GM12878 (cell line): Measurements from ENCODE around the gene FHL3. TPM values are rescaled to one million over a fixed set of nuclear protein-coding genes. Genes with fewer than 3 reads are reported as not detected.

ENCODE experiments used
- ATAC-seq: fragments of 200-7000 bp; cut with Tn5 transposase; 3 replicates; pipeline ENCODE4 v1.9.1; 2020; ENCODE audit warnings: mild to moderate bottlenecking, moderate library complexity
- BruUV-seq: library from RNA; stranded (reverse); fragments of 400-500 nt; replicated peaks from 2 replicates; lab custom pipeline; 2021; lab: Mats Ljungman, UMichigan
- CTCF ChIA-PET: fragments of 300-600 bp; sonication (Branson Sonifier 250); formaldehyde crosslinking; extraction: SDS; loops from one replicate; lab custom pipeline; 2021; ENCODE audit warnings: inconsistent platforms; lab: Yijun Ruan, JAX
- POLR2A ChIA-PET: fragments of 350-600 bp; formaldehyde crosslinking; extraction: SDS; loops from one replicate; lab custom pipeline; 2021; ENCODE audit warnings: inconsistent platforms; lab: Charles Lee
- RAD21 ChIA-PET: fragments of 300-600 bp; sonication (Branson Sonifier 250); formaldehyde crosslinking; loops from one replicate; lab custom pipeline; 2023; ENCODE audit warnings: antibody characterized with exemption; ENCODE audit not compliant: unreplicated experiment; lab: Charles Lee
- SMC1A ChIA-PET: fragments of 300-600 bp; sonication (Branson Sonifier 250); formaldehyde crosslinking; loops from one replicate; lab custom pipeline; 2023; ENCODE audit not compliant: unreplicated experiment, uncharacterized antibody; lab: Charles Lee
- DNase-seq: peaks from one replicate; pipeline ENCODE4 v3.0.0-alpha.2; 2011; ENCODE audit warnings: low read depth, low spot score
- FAIRE-seq: peaks from 3 replicates; lab custom pipeline; 2011; peaks lifted over from hg19 to GRCh38; lab: Jason Lieb, UNC
- H2AFZ ChIP-seq: 2 replicates; pipeline ENCODE4 v1.6.0; 2011; ENCODE audit warnings: low read depth, low read length, control low read depth; ENCODE audit not compliant: control insufficient read depth
- H3K27ac ChIP-seq: 2 replicates; pipeline ENCODE4 v1.5.1; 2011; ENCODE audit warnings: control low read depth; ENCODE audit not compliant: control insufficient read depth, insufficient read depth
- H3K27me3 ChIP-seq, 2 experiments: replicated peaks in 1 of 2; 2 replicates each; pipeline versions ENCODE4 v1.6.0 to v1.6.1; 2011; ENCODE audit warnings: low read length in 1 of 2; ENCODE audit not compliant: control insufficient read depth in 2 of 2, insufficient read depth in 2 of 2
- H3K36me3 ChIP-seq, 2 experiments: 2 replicates each; pipeline ENCODE4 v1.5.1; 2011; ENCODE audit warnings: low read length in 1 of 2; ENCODE audit not compliant: control insufficient read depth in 2 of 2, insufficient read depth in 2 of 2
- H3K4me1 ChIP-seq: 2 replicates; pipeline ENCODE4 v1.6.1; 2011; ENCODE audit warnings: mild to moderate bottlenecking, low read length, moderate library complexity, mixed read lengths; ENCODE audit not compliant: control insufficient read depth, insufficient read depth
- H3K4me2 ChIP-seq: 2 replicates; pipeline ENCODE4 v1.6.0; 2011; ENCODE audit warnings: control low read depth; ENCODE audit not compliant: control insufficient read depth, insufficient read depth
- H3K4me3 ChIP-seq: fragments of 200-600 bp; sonication (generic); 2 replicates; pipeline ENCODE4 v1.5.1; 2016
- H3K79me2 ChIP-seq: 2 replicates; pipeline ENCODE4 v1.6.0; 2011; ENCODE audit warnings: low read length; ENCODE audit not compliant: control insufficient read depth, insufficient read depth
- H3K9ac ChIP-seq: 2 replicates; pipeline ENCODE4 v1.8.0; 2011; ENCODE audit warnings: low read length, control low read depth, mixed read lengths; ENCODE audit not compliant: control insufficient read depth, insufficient read depth
- H3K9me3 ChIP-seq: replicated peaks from 3 replicates; pipeline ENCODE4 v1.5.1; 2011; ENCODE audit warnings: mild to moderate bottlenecking, low read length; ENCODE audit not compliant: control insufficient read depth, insufficient read depth
- H4K20me1 ChIP-seq: 2 replicates; pipeline ENCODE4 v1.6.0; 2011; ENCODE audit not compliant: control insufficient read depth, insufficient read depth
- BRCA1 ChIP-seq: IDR thresholded peaks from 2 replicates; pipeline ENCODE4 v1.6.1; 2011; ENCODE audit warnings: low read depth, low read length, improper control_type of control experiment
- EZH2 ChIP-seq: IDR thresholded peaks from 2 replicates; pipeline ENCODE4 v1.6.1; 2012; ENCODE audit warnings: low read depth, mild to moderate bottlenecking, control low read depth, inconsistent platforms, low read length, borderline replicate concordance; ENCODE audit not compliant: control insufficient read depth
- LARP7 ChIP-seq: fragments of 450-650 bp; IDR thresholded peaks from 2 replicates; pipeline ENCODE4 v1.6.1; 2017; ENCODE audit warnings: mild to moderate bottlenecking
- NR2C1 ChIP-seq: fragments of 450-650 bp; IDR thresholded peaks from 2 replicates; pipeline ENCODE4 v1.6.1; 2017; ENCODE audit warnings: antibody characterized with exemption, mild to moderate bottlenecking, moderate library complexity
- NR2C2 ChIP-seq: IDR thresholded peaks from 2 replicates; pipeline ENCODE4 v1.6.1; 2011; ENCODE audit warnings: borderline replicate concordance, low read depth; ENCODE audit not compliant: control insufficient read depth, insufficient read length
- RBBP5 ChIP-seq: fragments of 200-600 bp; sonication (generic); conservative IDR thresholded peaks from 2 replicates; pipeline ENCODE4 v1.6.1; 2016
- YBX1 ChIP-seq: fragments of 450-650 bp; IDR thresholded peaks from 2 replicates; pipeline ENCODE4 v1.6.1; 2016; ENCODE audit warnings: antibody characterized with exemption
- YY1 ChIP-seq: IDR thresholded peaks from 2 replicates; pipeline ENCODE4 v1.6.1; 2011; ENCODE audit warnings: low read depth, mild to moderate bottlenecking, low read length
- ZBTB33 ChIP-seq: fragments of 450-650 bp; IDR thresholded peaks from 2 replicates; pipeline ENCODE4 v1.6.1; 2017; ENCODE audit warnings: mild to moderate bottlenecking
- WGBS: methylation state at CpG from one replicate; pipeline ENCODE4 v1.1.6; 2016; ENCODE audit warnings: low lambda C conversion rate; ENCODE audit not compliant: insufficient replicate concordance, insufficient coverage; ENCODE audit errors: missing lambda C conversion rate; 5-methylcytosine and 5-hydroxymethylcytosine counted together
- in situ Hi-C: fragments of 300-500 bp; cut with MboI; formaldehyde crosslinking; loops from 9 replicates; pipeline ENCODE4 v1.14.3; 2018; ENCODE audit warnings: mixed read lengths
- intact Hi-C: fragments of 100-400 bp; cut with micrococcal nuclease; formaldehyde crosslinking; loops from one replicate; pipeline ENCODE4 v1.14.2; 2022; ENCODE audit not compliant: unreplicated experiment
- polyA plus RNA-seq, 11 experiments: library from polyadenylated mRNA; depleted of rRNA in 4 of 11; unstranded in 6 of 11; stranded (reverse) in 5 of 11; fragments of >200 nt; fragmentation: Nextera tagmentation in 4 of 11; fragmentation: Illumina TruSeq in 1 of 11; extraction: Ambion mirVana in 4 of 11; extraction: Trizol in 1 of 11; gene quantifications; 1 replicate in 1 of 11; 2 replicates in 10 of 11; pipeline versions ENCODE4 v1.2.1 to v1.2.3, GENCODE V29; 2011 to 2016; ENCODE audit warnings: inconsistent platforms in 2 of 11, missing spikeins in 2 of 11, low read depth in 1 of 11
- total RNA-seq, 4 experiments: library from RNA; depleted of rRNA in 3 of 4; stranded (reverse); fragments of >200 nt in 3 of 4; fragmentation: Illumina TruSeq in 1 of 4; extraction: Trizol in 1 of 4; gene quantifications; 2 replicates each; pipeline versions ENCODE4 v1.2.1 to v1.2.3, GENCODE V29; 2013 to 2021
- TF ChIP-seq, protein P1 (sequence below): IDR thresholded peaks from 2 replicates; pipeline ENCODE4 v1.6.1; 2012; ENCODE audit warnings: improper control_type of control experiment, low read depth, low read length; ENCODE audit not compliant: insufficient replicate concordance
- TF ChIP-seq, protein P2 (sequence below): IDR thresholded peaks from 2 replicates; pipeline ENCODE4 v1.6.1; 2012; ENCODE audit warnings: low read depth, low read length, improper control_type of control experiment
- TF ChIP-seq, protein P3 (sequence below): fragments of 450-650 bp; IDR thresholded peaks from 2 replicates; pipeline ENCODE4 v1.6.1; 2016; ENCODE audit warnings: mild to moderate bottlenecking, moderate library complexity, borderline replicate concordance

Gene FHL3
- total and polyA plus RNA-seq, 10 of the 15 experiments (the other 5 are each of a cell fraction or from before 2014, with no cell fraction given) = 0.26 to 13.9 (median 7.9) TPM

DNA sequence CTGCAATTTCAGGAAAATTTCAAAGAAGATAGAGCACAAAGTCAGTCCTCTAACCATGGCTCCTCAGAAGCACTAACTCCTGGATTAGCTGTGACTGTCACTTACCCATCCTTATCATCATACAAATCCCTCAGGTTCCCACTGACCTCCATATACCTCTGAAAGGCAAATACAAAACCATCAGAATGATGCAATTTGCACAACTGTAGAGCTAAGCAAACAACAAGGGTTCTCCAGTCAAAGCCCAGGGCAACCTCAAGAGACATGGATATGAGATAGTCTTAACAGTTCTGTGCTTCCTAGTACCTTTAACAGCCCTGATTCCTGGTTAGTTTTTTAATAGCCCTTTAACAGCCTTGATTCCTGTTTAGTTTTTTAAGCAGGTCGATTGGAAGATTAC lies 17.6 kb downstream of the FHL3 start:
- no peaks in the 10 kb centered on the region for H3K9me3 ChIP-seq
- ATAC-seq (no peak), DNase-seq (no peak), FAIRE-seq (no peak)
- no peak for TF ChIP-seq LARP7
- no peak for TF ChIP-seq YBX1
- TF ChIP-seq, protein P1, sequence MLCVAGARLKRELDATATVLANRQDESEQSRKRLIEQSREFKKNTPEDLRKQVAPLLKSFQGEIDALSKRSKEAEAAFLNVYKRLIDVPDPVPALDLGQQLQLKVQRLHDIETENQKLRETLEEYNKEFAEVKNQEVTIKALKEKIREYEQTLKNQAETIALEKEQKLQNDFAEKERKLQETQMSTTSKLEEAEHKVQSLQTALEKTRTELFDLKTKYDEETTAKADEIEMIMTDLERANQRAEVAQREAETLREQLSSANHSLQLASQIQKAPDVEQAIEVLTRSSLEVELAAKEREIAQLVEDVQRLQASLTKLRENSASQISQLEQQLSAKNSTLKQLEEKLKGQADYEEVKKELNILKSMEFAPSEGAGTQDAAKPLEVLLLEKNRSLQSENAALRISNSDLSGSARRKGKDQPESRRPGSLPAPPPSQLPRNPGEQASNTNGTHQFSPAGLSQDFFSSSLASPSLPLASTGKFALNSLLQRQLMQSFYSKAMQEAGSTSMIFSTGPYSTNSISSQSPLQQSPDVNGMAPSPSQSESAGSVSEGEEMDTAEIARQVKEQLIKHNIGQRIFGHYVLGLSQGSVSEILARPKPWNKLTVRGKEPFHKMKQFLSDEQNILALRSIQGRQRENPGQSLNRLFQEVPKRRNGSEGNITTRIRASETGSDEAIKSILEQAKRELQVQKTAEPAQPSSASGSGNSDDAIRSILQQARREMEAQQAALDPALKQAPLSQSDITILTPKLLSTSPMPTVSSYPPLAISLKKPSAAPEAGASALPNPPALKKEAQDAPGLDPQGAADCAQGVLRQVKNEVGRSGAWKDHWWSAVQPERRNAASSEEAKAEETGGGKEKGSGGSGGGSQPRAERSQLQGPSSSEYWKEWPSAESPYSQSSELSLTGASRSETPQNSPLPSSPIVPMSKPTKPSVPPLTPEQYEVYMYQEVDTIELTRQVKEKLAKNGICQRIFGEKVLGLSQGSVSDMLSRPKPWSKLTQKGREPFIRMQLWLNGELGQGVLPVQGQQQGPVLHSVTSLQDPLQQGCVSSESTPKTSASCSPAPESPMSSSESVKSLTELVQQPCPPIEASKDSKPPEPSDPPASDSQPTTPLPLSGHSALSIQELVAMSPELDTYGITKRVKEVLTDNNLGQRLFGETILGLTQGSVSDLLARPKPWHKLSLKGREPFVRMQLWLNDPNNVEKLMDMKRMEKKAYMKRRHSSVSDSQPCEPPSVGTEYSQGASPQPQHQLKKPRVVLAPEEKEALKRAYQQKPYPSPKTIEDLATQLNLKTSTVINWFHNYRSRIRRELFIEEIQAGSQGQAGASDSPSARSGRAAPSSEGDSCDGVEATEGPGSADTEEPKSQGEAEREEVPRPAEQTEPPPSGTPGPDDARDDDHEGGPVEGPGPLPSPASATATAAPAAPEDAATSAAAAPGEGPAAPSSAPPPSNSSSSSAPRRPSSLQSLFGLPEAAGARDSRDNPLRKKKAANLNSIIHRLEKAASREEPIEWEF = no peak
- TF ChIP-seq, protein P2, sequence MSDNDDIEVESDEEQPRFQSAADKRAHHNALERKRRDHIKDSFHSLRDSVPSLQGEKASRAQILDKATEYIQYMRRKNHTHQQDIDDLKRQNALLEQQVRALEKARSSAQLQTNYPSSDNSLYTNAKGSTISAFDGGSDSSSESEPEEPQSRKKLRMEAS = no peak
- no peak for TF ChIP-seq YY1
- TF ChIP-seq EZH2 = no peak
- TF ChIP-seq NR2C2 = no peak
- no peak for TF ChIP-seq NR2C1
- TF ChIP-seq, protein P3, sequence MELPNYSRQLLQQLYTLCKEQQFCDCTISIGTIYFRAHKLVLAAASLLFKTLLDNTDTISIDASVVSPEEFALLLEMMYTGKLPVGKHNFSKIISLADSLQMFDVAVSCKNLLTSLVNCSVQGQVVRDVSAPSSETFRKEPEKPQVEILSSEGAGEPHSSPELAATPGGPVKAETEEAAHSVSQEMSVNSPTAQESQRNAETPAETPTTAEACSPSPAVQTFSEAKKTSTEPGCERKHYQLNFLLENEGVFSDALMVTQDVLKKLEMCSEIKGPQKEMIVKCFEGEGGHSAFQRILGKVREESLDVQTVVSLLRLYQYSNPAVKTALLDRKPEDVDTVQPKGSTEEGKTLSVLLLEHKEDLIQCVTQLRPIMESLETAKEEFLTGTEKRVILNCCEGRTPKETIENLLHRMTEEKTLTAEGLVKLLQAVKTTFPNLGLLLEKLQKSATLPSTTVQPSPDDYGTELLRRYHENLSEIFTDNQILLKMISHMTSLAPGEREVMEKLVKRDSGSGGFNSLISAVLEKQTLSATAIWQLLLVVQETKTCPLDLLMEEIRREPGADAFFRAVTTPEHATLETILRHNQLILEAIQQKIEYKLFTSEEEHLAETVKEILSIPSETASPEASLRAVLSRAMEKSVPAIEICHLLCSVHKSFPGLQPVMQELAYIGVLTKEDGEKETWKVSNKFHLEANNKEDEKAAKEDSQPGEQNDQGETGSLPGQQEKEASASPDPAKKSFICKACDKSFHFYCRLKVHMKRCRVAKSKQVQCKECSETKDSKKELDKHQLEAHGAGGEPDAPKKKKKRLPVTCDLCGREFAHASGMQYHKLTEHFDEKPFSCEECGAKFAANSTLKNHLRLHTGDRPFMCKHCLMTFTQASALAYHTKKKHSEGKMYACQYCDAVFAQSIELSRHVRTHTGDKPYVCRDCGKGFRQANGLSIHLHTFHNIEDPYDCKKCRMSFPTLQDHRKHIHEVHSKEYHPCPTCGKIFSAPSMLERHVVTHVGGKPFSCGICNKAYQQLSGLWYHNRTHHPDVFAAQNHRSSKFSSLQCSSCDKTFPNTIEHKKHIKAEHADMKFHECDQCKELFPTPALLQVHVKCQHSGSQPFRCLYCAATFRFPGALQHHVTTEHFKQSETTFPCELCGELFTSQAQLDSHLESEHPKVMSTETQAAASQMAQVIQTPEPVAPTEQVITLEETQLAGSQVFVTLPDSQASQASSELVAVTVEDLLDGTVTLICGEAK = no peak
- no peak for TF ChIP-seq RBBP5
- TF ChIP-seq ZBTB33 = no peak
- TF ChIP-seq BRCA1 = no peak
- peaks cover 4% of the 10 kb centered on the region; the same call in 1 of the 2 replicates for H3K4me1 ChIP-seq
- H3K79me2 ChIP-seq = peaks cover 23% of the 10 kb centered on the region
- no TSS peak for BruUV-seq
- SMC1A ChIA-PET = interaction anchor here (0.6 to 1.2 kb wide), 3 partner anchors 65 to 137 kb away, joined by 3 read pairs; no protein-coding TSS in a partner anchor
- in situ Hi-C loops (loop anchor here (25.0 kb wide), 1 partner anchor 400 kb away; the partner anchor contains the start of gene GNL2), intact Hi-C loops (no loop called here)
- CTCF ChIA-PET = interaction anchor here (0.7 to 1.0 kb wide), 4 partner anchors 11 to 98 kb away, joined by 3 to 5 read pairs (median 3); no protein-coding TSS in a partner anchor
- RAD21 ChIA-PET = interaction anchor here (1.0 kb wide), 1 partner anchor 128 kb away, joined by 3 read pairs; the partner anchor contains the start of gene MTF1
- peaks cover 8 to 14% of the 10 kb centered on the region in 2 experiments for H3K36me3 ChIP-seq
- H3K4me2 ChIP-seq = peak overlapping the region; percentile 77
- H2AFZ ChIP-seq = no peak overlapping the region
- no peak overlapping the region for H3K27ac ChIP-seq
- no peaks in the 10 kb centered on the region for H3K27me3 ChIP-seq
- 0% methylated on average over 1 of the region's 1 CpG for WGBS
- POLR2A ChIA-PET = interaction anchor here (0.5 to 0.6 kb wide), 2 partner anchors 61 to 292 kb away, joined by 3 to 4 read pairs; no protein-coding TSS in a partner anchor
- H3K9ac ChIP-seq = no peak overlapping the region
- H3K4me3 ChIP-seq = no peak overlapping the region
- no peaks in the 10 kb centered on the region for H4K20me1 ChIP-seq
